Endothelial cell of umbilical vein (primary cell): Measurements from ENCODE around the gene CPSF7. TPM values are rescaled to one million over a fixed set of nuclear protein-coding genes. Genes with fewer than 3 reads are reported as not detected.

Experiments used
- BruUV-seq: library from RNA; stranded (reverse); fragments of 400-500 nt; replicated peaks from 2 replicates; lab custom pipeline; 2021; lab: Mats Ljungman, UMichigan
- CTCF ChIA-PET: fragments of 300-600, 350-600 bp; sonication (Branson Sonifier 250); formaldehyde crosslinking; loops from one replicate; lab custom pipeline; 2021; ENCODE audit warnings: antibody characterized with exemption, inconsistent platforms; lab: Charles Lee
- POLR2A ChIA-PET: fragments of 300-600, 350-600 bp; sonication (Branson Sonifier 250); formaldehyde crosslinking; loops from one replicate; lab custom pipeline; 2021; ENCODE audit warnings: antibody characterized with exemption, inconsistent platforms; lab: Charles Lee
- DNase-seq: peaks from one replicate; pipeline ENCODE4 v3.0.0-alpha.2; 2011; ENCODE audit warnings: low read depth, low spot score
- FAIRE-seq: peaks from 2 replicates; lab custom pipeline; 2011; peaks lifted over from hg19 to GRCh38; lab: Jason Lieb, UNC
- H2AFZ ChIP-seq: 2 replicates; pipeline ENCODE4 v1.6.0; 2012; ENCODE audit warnings: low read depth, low read length, control low read depth, inconsistent platforms
- H3K27ac ChIP-seq: 2 replicates; pipeline ENCODE4 v1.5.1; 2011; ENCODE audit warnings: low read depth, mild to moderate bottlenecking, control low read depth, low read length, moderate library complexity; ENCODE audit not compliant: insufficient read depth
- H3K27me3 ChIP-seq, 2 experiments: 2 replicates each; pipeline versions ENCODE4 v1.6.0 to v1.6.1; 2011; ENCODE audit warnings: low read length in 2 of 2, mixed read lengths in 1 of 2; ENCODE audit not compliant: control insufficient read depth in 2 of 2, insufficient read depth in 2 of 2
- H3K36me3 ChIP-seq, 2 experiments: 2 replicates in 1 of 2; 3 replicates in 1 of 2; pipeline ENCODE4 v1.5.1; 2011; ENCODE audit warnings: low read length in 2 of 2, mild to moderate bottlenecking in 1 of 2, moderate library complexity in 1 of 2; ENCODE audit not compliant: control insufficient read depth in 2 of 2, insufficient read depth in 2 of 2; ENCODE audit errors: extremely low read depth in 1 of 2
- H3K4me1 ChIP-seq: 3 replicates; pipeline ENCODE4 v1.5.1; 2011; ENCODE audit warnings: mild to moderate bottlenecking, low read length; ENCODE audit not compliant: control insufficient read depth, insufficient read depth; ENCODE audit errors: extremely low read depth
- H3K4me2 ChIP-seq: 2 replicates; pipeline ENCODE4 v1.6.1; 2011; ENCODE audit warnings: low read length, control low read depth, mixed read lengths; ENCODE audit not compliant: insufficient read depth
- H3K4me3 ChIP-seq, 3 experiments: fragments of 200-600 bp in 1 of 3; sonication (generic), shearing (Covaris generic) in 1 of 3; replicated peaks in 1 of 3; 2 replicates each; pipeline ENCODE4 v1.5.1; 2011 to 2016; ENCODE audit warnings: control low read depth in 3 of 3, low read length in 3 of 3, mild to moderate bottlenecking in 2 of 3, inconsistent platforms in 1 of 3, low read depth in 1 of 3, moderate library complexity in 1 of 3; ENCODE audit not compliant: insufficient read depth in 1 of 3
- H3K79me2 ChIP-seq: 2 replicates; pipeline ENCODE4 v1.6.0; 2012; ENCODE audit warnings: low read length, inconsistent platforms; ENCODE audit not compliant: control insufficient read depth, insufficient read depth
- H3K9ac ChIP-seq: replicated peaks from 2 replicates; pipeline ENCODE3; 2011; ENCODE audit warnings: low read length, control low read depth; ENCODE audit not compliant: insufficient read depth; ENCODE audit errors: extremely low read depth
- H3K9me1 ChIP-seq: replicated peaks from 3 replicates; pipeline ENCODE4 v1.6.0; 2011; ENCODE audit warnings: mild to moderate bottlenecking, low read length; ENCODE audit not compliant: control insufficient read depth, insufficient read depth; ENCODE audit errors: extremely low read depth
- H3K9me3 ChIP-seq: replicated peaks from 2 replicates; pipeline ENCODE4 v1.5.1; 2012; ENCODE audit warnings: low read length, inconsistent platforms; ENCODE audit not compliant: control insufficient read depth, insufficient read depth
- H4K20me1 ChIP-seq: replicated peaks from 2 replicates; pipeline ENCODE3; 2011; ENCODE audit warnings: mild to moderate bottlenecking, low read length; ENCODE audit not compliant: control insufficient read depth, insufficient read depth; ENCODE audit errors: extremely low read depth
- FOS ChIP-seq: IDR thresholded peaks from 2 replicates; pipeline ENCODE4 v1.6.1; 2011; ENCODE audit warnings: mild to moderate bottlenecking, low read length, moderate library complexity, borderline replicate concordance; ENCODE audit not compliant: insufficient read depth
- JUN ChIP-seq: IDR thresholded peaks from 2 replicates; pipeline ENCODE4 v1.6.1; 2011; ENCODE audit warnings: borderline replicate concordance, low read depth; ENCODE audit not compliant: insufficient read length, insufficient read depth
- MYC ChIP-seq: IDR thresholded peaks from one replicate; pipeline ENCODE4 v1.6.1; 2011; ENCODE audit warnings: mild to moderate bottlenecking, low read depth, low read length
- POLR2AphosphoS5 ChIP-seq: IDR thresholded peaks from 2 replicates; pipeline ENCODE4 v1.6.1; 2012; ENCODE audit warnings: low read depth, mild to moderate bottlenecking, control low read depth, low read length, moderate library complexity; ENCODE audit not compliant: insufficient read depth
- dilution Hi-C: fragments of 300-500 bp; cut with MboI; formaldehyde crosslinking; loops from one replicate; pipeline ENCODE4 v1.15.0; 2019; ENCODE audit warnings: low sequenced_read_pairs; ENCODE audit not compliant: extremely low pct_ligation_motif_present
- intact Hi-C: fragments of 100-400 bp; cut with micrococcal nuclease; formaldehyde crosslinking; loops from one replicate; pipeline ENCODE4 v1.10.0; 2022
- polyA plus RNA-seq, 4 experiments: library from polyadenylated mRNA; depleted of rRNA in 3 of 4; stranded (reverse) in 3 of 4; unstranded in 1 of 4; fragments of >200 nt; gene quantifications; 2 replicates each; pipeline versions ENCODE4 v1.2.1 to v1.2.3, GENCODE V29; 2011 to 2012; ENCODE audit warnings: missing spikeins in 1 of 4
- total RNA-seq: library from RNA; stranded (reverse); gene quantifications from 2 replicates; pipeline ENCODE4 v1.2.3, GENCODE V29; 2021
- TF ChIP-seq, protein P1 (sequence below), 2 donors: IDR thresholded peaks; 1 replicate in 1 of 2; 2 replicates in 1 of 2; pipeline ENCODE4 v1.5.1; 2011; ENCODE audit warnings: low read length in 2 of 2, mild to moderate bottlenecking in 2 of 2, moderate library complexity in 2 of 2, control low read depth in 1 of 2, inconsistent platforms in 1 of 2, low read depth in 1 of 2; ENCODE audit not compliant: insufficient read depth in 1 of 2; ENCODE audit errors: extremely low read depth in 1 of 2

Gene CPSF7
- total and polyA plus RNA-seq, 2 donors (not counting 3 experiments of a cell fraction or from before 2014, with no cell fraction given), result 77.0 to 88.4 TPM

- Histone ChIP-seq H4K20me1 (no peaks in the 10 kb centered on the region), H3K9me3 (no peaks in the 10 kb centered on the region), H3K4me1 (no peaks in the 10 kb centered on the region), H3K27me3 (no peaks in the 10 kb centered on the region), H3K36me3 (peaks cover 5 to 25% of the 10 kb centered on the region in 2 experiments), H3K27ac (no peak overlapping the region), H3K4me3 (no peak overlapping the region), H2AFZ (no peak overlapping the region), H3K4me2 (no peak overlapping the region), H3K9me1 (no peaks in the 10 kb centered on the region), H3K79me2 (no peaks in the 10 kb centered on the region), H3K9ac (no peak overlapping the region)
- ChIA-PET POLR2A (no interaction called here), CTCF (interaction anchor here (1.3 to 6.5 kb wide), 3 partner anchors 13 to 67 kb away, joined by 3 to 229 read pairs (median 66); no protein-coding TSS in a partner anchor)
- no TSS peak for BruUV-seq
- dilution Hi-C loops, result no loop called here
- FAIRE-seq, result no peak
- TF ChIP-seq FOS (no peak), MYC (no peak), POLR2AphosphoS5 (no peak), JUN (no peak)
- TF ChIP-seq, protein P1, sequence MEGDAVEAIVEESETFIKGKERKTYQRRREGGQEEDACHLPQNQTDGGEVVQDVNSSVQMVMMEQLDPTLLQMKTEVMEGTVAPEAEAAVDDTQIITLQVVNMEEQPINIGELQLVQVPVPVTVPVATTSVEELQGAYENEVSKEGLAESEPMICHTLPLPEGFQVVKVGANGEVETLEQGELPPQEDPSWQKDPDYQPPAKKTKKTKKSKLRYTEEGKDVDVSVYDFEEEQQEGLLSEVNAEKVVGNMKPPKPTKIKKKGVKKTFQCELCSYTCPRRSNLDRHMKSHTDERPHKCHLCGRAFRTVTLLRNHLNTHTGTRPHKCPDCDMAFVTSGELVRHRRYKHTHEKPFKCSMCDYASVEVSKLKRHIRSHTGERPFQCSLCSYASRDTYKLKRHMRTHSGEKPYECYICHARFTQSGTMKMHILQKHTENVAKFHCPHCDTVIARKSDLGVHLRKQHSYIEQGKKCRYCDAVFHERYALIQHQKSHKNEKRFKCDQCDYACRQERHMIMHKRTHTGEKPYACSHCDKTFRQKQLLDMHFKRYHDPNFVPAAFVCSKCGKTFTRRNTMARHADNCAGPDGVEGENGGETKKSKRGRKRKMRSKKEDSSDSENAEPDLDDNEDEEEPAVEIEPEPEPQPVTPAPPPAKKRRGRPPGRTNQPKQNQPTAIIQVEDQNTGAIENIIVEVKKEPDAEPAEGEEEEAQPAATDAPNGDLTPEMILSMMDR (IDR thresholded peaks at IDR 0.05; ENCODE audit: extremely low read depth in 1 of 2, insufficient read depth in 1 of 2, low read depth in 1 of 2, low read length in 2 of 2), result no peak
- DNase-seq, result no peak
- intact Hi-C loops, result no loop called here
Observed at GRCh38 chr11:61448552-61448927, 18.8 kb upstream of the CPSF7 start.
